ENCODE measurements around the gene C1QTNF7.
A peak's percentile ranks its signal among the peaks of the same experiment; 100 is the strongest.

C1QTNF7 gene

GRCh38 chr4:15427701-15428100, at the start of gene C1QTNF7:
Gene C1QTNF7 (plus strand): TSS chr4:15428033. CDS start chr4:15435744, 7,711 bp downstream.
- no peak for DNase-seq

- DNase-seq: no peak
Measured at GRCh38 chr4:15378062-15378461, 49.8 kb upstream of the C1QTNF7 start.

GRCh38 chr4:15378493-15378892, 49.3 kb upstream of the C1QTNF7 start:
- no peak for DNase-seq

GRCh38 chr4:15381806-15382338, 46.0 kb upstream of the C1QTNF7 start:
- DNase-seq: no peak

GRCh38 chr4:15382669-15383273, 45.1 kb upstream of the C1QTNF7 start:
- no peak for DNase-seq

- no peak for DNase-seq
Measured at GRCh38 chr4:15385515-15385914, 42.3 kb upstream of the C1QTNF7 start.

- no peak for DNase-seq
Measured at GRCh38 chr4:15385928-15386327, 41.9 kb upstream of the C1QTNF7 start.

GRCh38 chr4:15390494-15390893, 37.3 kb upstream of the C1QTNF7 start:
- no peak for DNase-seq

- DNase-seq: no peak
Measured at GRCh38 chr4:15392053-15392805, 35.6 kb upstream of the C1QTNF7 start.

GRCh38 chr4:15395311-15395710, 32.5 kb upstream of the C1QTNF7 start:
- no peak for DNase-seq

- DNase-seq: peak; percentile 76
Measured at GRCh38 chr4:15396157-15396800, 31.6 kb upstream of the C1QTNF7 start.

GRCh38 chr4:15398001-15398400, 29.8 kb upstream of the C1QTNF7 start:
- DNase-seq: no peak

GRCh38 chr4:15398732-15399131, 29.1 kb upstream of the C1QTNF7 start:
- no peak for DNase-seq

GRCh38 chr4:15400226-15400625, 27.6 kb upstream of the C1QTNF7 start:
- DNase-seq: no peak

GRCh38 chr4:15400981-15401671, 26.7 kb upstream of the C1QTNF7 start:
- peak; percentile 61 for DNase-seq

GRCh38 chr4:15402146-15402545, 25.7 kb upstream of the C1QTNF7 start:
- DNase-seq: no peak

- no peak for DNase-seq
Measured at GRCh38 chr4:15402974-15403373, 24.9 kb upstream of the C1QTNF7 start.

- no peak for DNase-seq
Measured at GRCh38 chr4:15405018-15405417, 22.8 kb upstream of the C1QTNF7 start.

GRCh38 chr4:15410750-15411149, 17.1 kb upstream of the C1QTNF7 start:
- peak; percentile 31 for DNase-seq

GRCh38 chr4:15412461-15412860, 15.4 kb upstream of the C1QTNF7 start:
- no peak for DNase-seq

- DNase-seq: no peak
Measured at GRCh38 chr4:15413010-15413622, 14.7 kb upstream of the C1QTNF7 start.

GRCh38 chr4:15413623-15414019, 14.2 kb upstream of the C1QTNF7 start:
- no peak for DNase-seq

Measured in hematopoietic multipotent progenitor cell treated with erythropoietin and hydrocortisone succinate and interleukin-3 and kit ligand, for 6 days (in vitro differentiated cells).